RCC 7860 (cell line): ENCODE results near the gene EVC2.
A peak's percentile ranks its signal among the peaks of the same experiment; 100 is the strongest.

Source experiments
- DNase-seq: peaks from one replicate; pipeline ENCODE4 v3.0.0-alpha.2; 2015; ENCODE audit warnings: low spot score
- FAIRE-seq: peaks from 2 replicates; lab custom pipeline; 2012; peaks lifted over from hg19 to GRCh38; lab: Jason Lieb, UNC

EVC2 gene

GRCh38 chr4:5712517-5712916 is 4.2 kb upstream of the EVC2 start:
- DNase-seq: peak; percentile 96

GRCh38 chr4:5711479-5712184 is 3.3 kb upstream of the EVC2 start:
- peak; percentile 60 for DNase-seq
- no peak for FAIRE-seq

More at GRCh38 chr4:5712517-5712916, 4.2 kb upstream of the EVC2 start:
- FAIRE-seq: peak; percentile 96

- FAIRE-seq (no peak), DNase-seq (peak; percentile 59)
These were observed 2.7 kb upstream of the EVC2 start, which contains the start of gene EVC for GRCh38 chr4:5710961-5711478. EVC (plus strand) TSS chr4:5711201; CDS start chr4:5711381, 180 bp downstream.

- no peak for FAIRE-seq
These were observed 2.0 kb upstream of the EVC2 start for GRCh38 chr4:5710065-5710960.

GRCh38 chr4:5709207-5709575 is 832 bp upstream of the EVC2 start:
- FAIRE-seq (no peak), DNase-seq (no peak)

More at GRCh38 chr4:5710065-5710960, 2.0 kb upstream of the EVC2 start:
- DNase-seq: peak; percentile 18

GRCh38 chr4:5707778-5708448 is 446 bp downstream of the EVC2 start:
- no peak for FAIRE-seq
- DNase-seq: no peak

- FAIRE-seq: no peak
- DNase-seq: no peak
These were observed 993 bp downstream of the EVC2 start for GRCh38 chr4:5707366-5707765.

- no peak for FAIRE-seq
- DNase-seq: no peak
These were observed 1.7 kb downstream of the EVC2 start for GRCh38 chr4:5706486-5707290.

GRCh38 chr4:5705647-5706320 is 2.6 kb downstream of the EVC2 start:
- DNase-seq (no peak), FAIRE-seq (no peak)

GRCh38 chr4:5704276-5704675 is 4.1 kb downstream of the EVC2 start:
- DNase-seq: no peak
- no peak for FAIRE-seq

- no peak for FAIRE-seq
- DNase-seq: no peak
These were observed 4.5 kb downstream of the EVC2 start for GRCh38 chr4:5703831-5704230.

- no peak for FAIRE-seq
- DNase-seq: no peak
These were observed 6.4 kb downstream of the EVC2 start for GRCh38 chr4:5701971-5702370.

- FAIRE-seq (no peak), DNase-seq (no peak)
These were observed 7.9 kb downstream of the EVC2 start for GRCh38 chr4:5700459-5700858.

- DNase-seq (no peak), FAIRE-seq (no peak)
These were observed 12.0 kb downstream of the EVC2 start for GRCh38 chr4:5696341-5696740.

GRCh38 chr4:5693871-5694270 is 14.5 kb downstream of the EVC2 start:
- FAIRE-seq (no peak), DNase-seq (no peak)

GRCh38 chr4:5691491-5692132 is 16.7 kb downstream of the EVC2 start:
- FAIRE-seq (no peak), DNase-seq (no peak)

GRCh38 chr4:5689065-5689464 is 19.3 kb downstream of the EVC2 start:
- DNase-seq (no peak), FAIRE-seq (no peak)

- DNase-seq (no peak), FAIRE-seq (no peak)
These were observed 22.0 kb downstream of the EVC2 start for GRCh38 chr4:5686338-5686737.

- FAIRE-seq (no peak), DNase-seq (no peak)
These were observed 23.1 kb downstream of the EVC2 start for GRCh38 chr4:5685296-5685695.
